GM21528 (cell line): ENCODE results near the gene LRRC25.
A peak's percentile ranks its signal among the peaks of the same experiment; 100 is the strongest.

Source experiments
- ATAC-seq: cut with Tn5 transposase; IDR thresholded peaks from one replicate; pipeline ENCODE4 v1.9.1; 2021; ENCODE audit warnings: mild to moderate bottlenecking, moderate library complexity; ENCODE audit not compliant: unreplicated experiment, low FRiP score

Gene LRRC25

GRCh38 chr19:18397242-18398202 is at the start of gene LRRC25:
TSS of gene LRRC25 (minus strand) at chr19:18397622. CDS start at chr19:18396963, 659 bp downstream.
- ATAC-seq = no peak

- no peak for ATAC-seq
Measured at GRCh38 chr19:18446811-18447359, 49.5 kb upstream of the LRRC25 start.

DNA sequence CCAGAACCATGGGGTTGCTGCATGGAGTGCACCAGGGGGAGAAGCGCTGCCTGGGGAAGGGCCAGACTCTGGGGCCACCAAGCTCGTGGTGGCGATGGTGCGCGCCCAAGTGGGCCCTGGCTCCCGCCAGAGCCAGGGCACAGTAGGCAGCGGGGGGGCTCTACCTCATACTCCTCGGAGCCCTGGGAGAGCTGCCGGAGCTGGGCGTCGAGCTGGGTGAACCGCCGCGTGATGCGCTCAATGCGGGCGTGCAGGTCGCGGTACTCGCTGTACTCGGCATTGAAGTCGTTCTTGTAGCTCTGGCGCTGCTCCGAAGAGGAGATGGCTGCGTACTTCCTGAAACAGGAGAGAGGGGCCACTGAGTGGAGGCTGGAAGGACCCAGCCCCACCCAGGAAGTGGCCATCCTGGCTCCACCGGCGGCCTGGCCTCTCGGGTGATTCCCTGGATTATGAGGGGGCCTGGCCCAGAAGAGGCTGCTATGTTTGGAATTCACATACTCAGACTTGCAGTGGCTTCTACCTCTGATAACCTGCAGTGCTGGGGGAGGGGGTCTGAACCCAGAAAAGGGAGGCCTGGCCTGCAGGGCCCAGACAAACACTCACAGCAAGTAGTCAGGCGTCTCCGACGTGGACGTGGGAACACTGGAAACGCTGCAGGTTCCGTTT is 48.9 kb upstream of the LRRC25 start:
- ATAC-seq = no peak

DNA sequence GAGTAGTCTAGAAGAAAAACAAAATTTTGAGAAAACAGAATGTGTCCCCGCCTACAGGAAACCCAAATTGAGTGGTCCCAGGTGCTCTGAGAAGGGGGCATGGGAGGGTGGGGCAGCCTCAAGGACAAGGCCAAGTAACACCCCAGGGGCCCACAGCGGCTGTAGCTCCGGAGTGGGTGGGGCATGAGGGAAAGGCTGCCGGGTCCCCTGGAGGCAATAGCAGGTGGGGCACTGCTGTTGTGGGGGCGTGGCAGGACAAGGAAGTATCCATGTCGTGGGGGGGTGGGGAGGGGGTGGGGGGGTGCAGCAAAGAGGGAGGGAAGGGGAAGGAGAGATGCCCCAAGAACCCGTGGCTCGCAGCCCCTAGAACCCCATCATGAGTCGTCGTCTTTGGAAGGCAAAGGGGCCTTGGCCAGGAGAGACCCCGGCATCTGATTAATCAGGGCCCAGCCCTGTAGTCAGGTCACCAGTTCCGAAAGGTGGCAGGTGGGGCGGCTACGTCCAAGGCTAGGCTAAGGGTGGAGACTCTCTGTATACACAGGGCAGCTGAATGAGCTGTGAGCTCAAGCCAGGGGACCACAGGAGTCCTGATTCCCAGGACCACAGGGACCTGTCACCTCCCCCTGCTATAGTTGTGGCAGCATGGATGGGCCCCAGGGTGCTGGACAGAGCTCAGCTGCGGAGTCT is 48.0 kb upstream of the LRRC25 start:
- no peak for ATAC-seq

- ATAC-seq = no peak
Measured at GRCh38 chr19:18444513-18444912, 47.1 kb upstream of the LRRC25 start.

DNA sequence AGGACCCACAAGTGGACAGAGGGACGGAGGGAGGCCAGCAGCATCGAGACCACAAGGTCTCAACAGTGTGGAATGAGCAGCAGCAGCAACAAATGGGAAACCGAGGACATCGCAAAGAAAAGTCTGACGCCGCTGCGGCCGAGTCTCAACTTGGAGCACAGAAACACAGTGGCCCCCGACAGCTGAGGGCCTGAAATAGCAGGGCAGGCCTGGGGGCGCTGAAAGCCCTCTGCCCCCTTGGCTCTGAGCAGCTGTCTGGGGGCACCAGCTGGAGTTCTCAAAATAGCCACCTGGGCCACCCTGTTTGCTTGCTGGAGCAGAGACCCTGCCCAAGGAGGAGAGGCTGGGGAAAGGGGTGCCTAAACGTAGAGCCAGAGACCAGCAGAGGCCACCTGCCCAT is 46.4 kb upstream of the LRRC25 start:
- no peak for ATAC-seq

DNA sequence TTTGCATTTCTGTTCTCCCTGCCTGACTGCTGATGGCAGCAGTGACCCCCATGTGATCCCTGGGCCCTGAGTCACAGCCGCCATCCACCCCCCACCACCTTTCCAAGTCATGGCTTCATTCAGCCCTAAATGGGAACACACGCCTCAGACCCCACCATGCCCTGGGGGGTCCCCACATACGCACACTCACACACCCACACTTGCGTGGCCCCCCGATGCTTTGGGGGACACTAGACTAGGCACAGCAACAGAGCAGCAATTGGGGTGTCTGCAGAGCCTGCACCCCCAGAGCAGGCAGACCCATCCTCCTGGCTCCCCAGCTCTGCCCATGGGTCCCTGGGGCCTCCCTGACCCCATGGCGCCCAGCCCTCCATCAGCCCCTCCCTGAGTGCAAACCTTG is 46.0 kb upstream of the LRRC25 start:
- no peak for ATAC-seq

DNA sequence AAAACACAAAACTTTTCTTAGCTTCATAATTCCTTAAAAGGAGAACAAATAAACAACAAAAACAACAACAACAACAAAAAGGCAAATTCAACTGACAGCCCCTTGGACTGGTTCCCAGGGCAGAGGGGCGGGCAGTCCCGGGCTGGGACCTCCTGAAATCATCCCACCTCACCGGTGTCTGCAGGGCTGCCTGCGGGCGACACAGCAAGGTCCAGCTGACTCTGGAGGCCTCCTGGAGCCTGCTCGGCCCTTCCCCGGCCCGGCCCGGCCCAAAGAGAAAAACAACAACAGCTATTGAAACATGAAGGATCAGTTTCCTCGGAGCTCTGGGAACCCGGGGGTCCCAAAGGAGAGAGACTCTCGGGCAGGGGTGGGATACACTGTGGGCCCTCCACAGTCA is 45.5 kb upstream of the LRRC25 start:
- no peak for ATAC-seq

- ATAC-seq = no peak
Measured at GRCh38 chr19:18441804-18442788, 44.7 kb upstream of the LRRC25 start.

GRCh38 chr19:18440936-18441803 is 43.7 kb upstream of the LRRC25 start:
- no peak for ATAC-seq

DNA sequence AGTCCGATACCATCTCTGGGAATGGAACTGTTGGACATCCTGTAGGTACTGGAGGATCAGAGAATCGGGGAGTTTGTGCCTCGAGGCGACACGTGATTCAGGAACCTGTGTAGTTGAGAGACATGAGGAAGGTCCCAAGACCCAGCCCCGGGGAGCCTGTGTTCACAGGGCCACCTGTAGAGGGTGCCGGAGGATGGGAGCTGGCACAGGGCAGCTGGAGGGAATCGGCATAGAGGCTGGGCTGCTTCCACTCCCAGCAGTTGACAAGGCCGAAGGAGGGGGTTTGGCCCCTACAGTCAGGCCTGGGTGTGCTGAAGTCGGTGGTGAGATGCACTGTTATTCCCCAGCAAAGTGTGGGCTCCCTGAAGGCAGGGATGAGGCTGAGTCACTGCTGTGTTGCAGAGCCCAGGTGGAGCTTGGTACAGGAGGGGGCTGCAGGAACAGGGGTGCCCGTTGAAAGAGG is 43.0 kb upstream of the LRRC25 start:
- ATAC-seq = no peak

DNA sequence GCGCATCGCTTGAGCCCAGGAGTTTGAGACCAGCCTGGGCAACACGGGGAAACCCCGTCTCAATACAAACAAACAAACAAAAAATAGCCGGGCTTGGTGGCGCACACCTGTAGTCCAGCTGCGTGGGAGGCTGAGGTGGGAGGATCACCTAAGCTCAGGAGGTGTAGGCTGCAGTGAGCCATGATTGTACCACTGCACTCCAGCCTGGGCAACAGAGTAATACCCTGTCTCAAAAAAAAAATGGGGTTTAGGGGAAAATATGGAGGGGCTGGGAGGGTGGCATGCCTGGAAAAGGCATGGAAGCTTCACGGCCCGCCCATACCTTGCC is 42.5 kb upstream of the LRRC25 start:
- ATAC-seq = no peak

GRCh38 chr19:18439025-18439909 is 41.8 kb upstream of the LRRC25 start:
- no peak for ATAC-seq

DNA sequence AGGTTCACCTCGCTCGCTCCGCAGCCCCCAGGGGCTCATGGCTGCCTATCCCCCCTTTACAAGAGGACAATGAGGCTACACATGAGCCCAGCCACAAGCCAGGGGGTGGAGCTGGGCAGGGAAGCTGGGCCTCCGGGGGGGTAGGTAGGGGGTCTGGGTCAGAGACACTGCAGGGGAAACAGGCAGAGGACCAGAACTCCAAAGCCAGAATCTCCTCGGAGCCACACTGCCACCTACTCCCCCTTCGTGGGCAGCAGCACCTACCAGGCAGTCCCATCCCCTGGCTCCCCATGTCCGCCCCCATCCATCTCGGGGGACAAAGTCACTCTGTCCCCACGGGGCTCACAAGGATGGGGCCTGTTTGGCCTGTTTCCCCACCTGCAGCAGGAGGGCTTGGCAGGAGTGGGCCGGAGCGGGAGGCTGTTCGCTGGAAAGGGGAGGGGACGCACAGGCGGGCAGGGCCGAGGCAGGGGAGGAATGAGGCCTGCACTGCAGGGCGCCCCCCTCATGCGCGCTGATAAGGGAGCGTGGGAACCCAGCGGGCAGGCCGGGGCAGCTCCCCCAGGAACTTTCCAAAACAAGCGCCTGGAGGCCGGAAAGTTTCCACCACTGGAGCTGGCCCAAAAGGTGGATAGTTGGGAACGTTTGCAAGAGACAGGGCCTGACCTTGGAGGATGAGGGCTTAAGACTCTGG is 41.1 kb upstream of the LRRC25 start:
- no peak for ATAC-seq

DNA sequence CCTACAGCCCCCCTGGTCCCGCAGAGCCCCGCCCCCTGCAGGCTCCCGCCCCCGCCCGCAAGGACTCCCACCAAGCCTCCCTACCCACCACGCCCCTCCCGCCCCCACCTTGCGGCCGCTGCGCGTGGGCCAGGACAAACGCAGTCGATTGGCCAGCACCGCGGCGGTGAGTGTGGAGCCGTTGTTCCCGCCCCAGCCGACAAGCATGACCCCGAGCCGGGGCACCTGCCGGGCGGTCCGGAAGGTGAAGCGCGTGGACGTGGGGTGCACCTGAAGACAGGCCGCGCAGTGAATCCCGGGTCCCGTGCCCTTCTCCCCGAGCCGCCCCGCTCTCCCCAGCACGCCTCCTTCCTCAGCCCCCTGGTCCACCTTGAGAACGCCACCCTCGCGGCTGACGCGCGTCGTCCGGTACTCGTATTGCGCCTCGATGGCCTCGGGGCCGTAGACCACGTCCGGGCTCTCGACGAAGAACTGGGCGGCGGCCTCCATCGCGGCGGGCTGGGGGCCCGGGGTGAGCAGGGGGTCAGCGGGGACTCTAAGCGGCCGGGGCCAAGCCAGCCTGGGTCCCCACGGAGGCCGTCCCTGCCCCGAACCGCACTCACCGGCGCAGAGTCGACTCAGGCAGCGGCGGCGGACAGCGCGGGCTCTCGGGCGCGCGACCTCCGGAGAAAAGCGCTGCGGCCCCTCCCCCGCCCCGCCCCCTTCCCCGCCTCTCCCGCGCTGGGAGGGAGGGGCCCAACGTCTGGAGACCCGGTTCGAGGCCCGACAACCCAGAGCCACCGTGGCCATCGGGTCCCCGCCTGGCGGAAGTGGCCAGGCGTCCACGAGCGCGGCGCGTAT is 40.3 kb upstream of the LRRC25 start, which contains the start of gene ISYNA1:
TSS of gene ISYNA1 (minus strand) at position 643 of the 840 bp plus-strand sequence. CDS start at position 489, 154 bp downstream.
- peak; percentile 15 for ATAC-seq
